IMR-90 (cell line): ENCODE data around the gene RAB26. TPM values are rescaled to one million over a fixed set of nuclear protein-coding genes. Genes with fewer than 3 reads are reported as not detected.
"Not testable (repeated sequence)": the region's sequence is repeated elsewhere in the genome, so short reads cannot be mapped to it uniquely, and the experiment has no call there.

Experiments used
- ATAC-seq: fragments of 200-7000 bp; cut with Tn5 transposase; 2 replicates; pipeline ENCODE4 v1.9.1; 2020; ENCODE audit warnings: low read depth, mild to moderate bottlenecking, moderate library complexity
- BruUV-seq: library from RNA; stranded (reverse); fragments of 400-500 nt; replicated peaks from 2 replicates; lab custom pipeline; 2021; lab: Mats Ljungman, UMichigan
- CTCF ChIA-PET: fragments of 300-600 bp; formaldehyde crosslinking; extraction: SDS; loops from one replicate; lab custom pipeline; 2021; ENCODE audit warnings: antibody characterized with exemption; lab: Yijun Ruan, JAX
- POLR2A ChIA-PET: fragments of 300-600 bp; sonication (Branson Sonifier 250); formaldehyde crosslinking; loops from one replicate; lab custom pipeline; 2022; ENCODE audit warnings: antibody characterized with exemption; ENCODE audit not compliant: unreplicated experiment; lab: Charles Lee
- DNase-seq: peaks from one replicate; pipeline ENCODE4 v3.0.0; 2013
- H2AFZ ChIP-seq: replicated peaks from 2 replicates; pipeline ENCODE3; 2013; ENCODE audit warnings: low read length, mild to moderate bottlenecking; ENCODE audit not compliant: poor library complexity
- H2AK5ac ChIP-seq: 2 replicates; pipeline ENCODE4 v1.6.1; 2013; ENCODE audit warnings: low read depth, low read length, inconsistent platforms
- H2AK9ac ChIP-seq: replicated peaks from 2 replicates; pipeline ENCODE3; 2013; ENCODE audit warnings: mild to moderate bottlenecking, low read depth, low read length, moderate library complexity; ENCODE audit not compliant: poor library complexity
- H2BK120ac ChIP-seq: 2 replicates; pipeline ENCODE4 v1.6.1; 2013; ENCODE audit warnings: low read depth, low read length, inconsistent platforms
- H2BK15ac ChIP-seq: 3 replicates; pipeline ENCODE4 v1.6.1; 2013; ENCODE audit warnings: low read depth, low read length, inconsistent platforms
- H2BK20ac ChIP-seq: 2 replicates; pipeline ENCODE4 v1.6.1; 2013; ENCODE audit warnings: low read depth, mild to moderate bottlenecking, inconsistent platforms, low read length, moderate library complexity
- H2BK5ac ChIP-seq: 2 replicates; pipeline ENCODE4 v1.6.1; 2013; ENCODE audit warnings: mild to moderate bottlenecking, low read depth, low read length, inconsistent platforms; ENCODE audit not compliant: poor library complexity, severe bottlenecking
- H3K14ac ChIP-seq: replicated peaks from 2 replicates; pipeline ENCODE4 v1.6.1; 2013; ENCODE audit warnings: low read depth, low read length, inconsistent platforms
- H3K18ac ChIP-seq: 2 replicates; pipeline ENCODE4 v1.6.1; 2013; ENCODE audit warnings: low read depth, low read length, control low read depth
- H3K23ac ChIP-seq: 2 replicates; pipeline ENCODE4 v1.6.1; 2013; ENCODE audit warnings: low read depth, low read length, inconsistent platforms
- H3K27ac ChIP-seq: 2 replicates; pipeline ENCODE4 v1.5.1; 2013; ENCODE audit warnings: mild to moderate bottlenecking, control low read depth, low read length; ENCODE audit not compliant: insufficient read depth
- H3K27me3 ChIP-seq: 2 replicates; pipeline ENCODE4 v1.6.1; 2013; ENCODE audit warnings: low read length; ENCODE audit not compliant: control insufficient read depth, insufficient read depth
- H3K36me3 ChIP-seq: 2 replicates; pipeline ENCODE4 v1.6.1; 2013; ENCODE audit warnings: low read length, mixed read lengths; ENCODE audit not compliant: control insufficient read depth, insufficient read depth
- H3K4ac ChIP-seq: 2 replicates; pipeline ENCODE4 v1.6.1; 2013; ENCODE audit warnings: low read depth, low read length, inconsistent platforms
- H3K4me1 ChIP-seq: 2 replicates; pipeline ENCODE4 v1.6.1; 2013; ENCODE audit warnings: low read length, mixed read lengths; ENCODE audit not compliant: control insufficient read depth, insufficient read depth
- H3K4me2 ChIP-seq: 2 replicates; pipeline ENCODE4 v1.6.1; 2013; ENCODE audit warnings: low read depth, mild to moderate bottlenecking, control low read depth, low read length, moderate library complexity
- H3K4me3 ChIP-seq: 2 replicates; pipeline ENCODE4 v1.5.1; 2013; ENCODE audit warnings: low read depth, mild to moderate bottlenecking, control low read depth, low read length, moderate library complexity; ENCODE audit not compliant: insufficient read depth
- H3K56ac ChIP-seq: 2 replicates; pipeline ENCODE4 v1.6.1; 2013; ENCODE audit warnings: low read length, inconsistent platforms; ENCODE audit not compliant: insufficient read depth; ENCODE audit errors: extremely low read depth
- H3K79me1 ChIP-seq, 2 experiments: 2 replicates each; pipeline ENCODE4 v1.6.1; 2013; ENCODE audit warnings: low read length in 2 of 2, inconsistent platforms in 1 of 2, low read depth in 1 of 2
- H3K9ac ChIP-seq: 2 replicates; pipeline ENCODE4 v1.6.1; 2013; ENCODE audit warnings: low read depth, low read length, control low read depth
- H3K9me1 ChIP-seq: 2 replicates; pipeline ENCODE4 v1.6.1; 2013; ENCODE audit warnings: low read length, inconsistent platforms; ENCODE audit not compliant: insufficient read depth
- H3K9me3 ChIP-seq: 2 replicates; pipeline ENCODE4 v1.6.1; 2013; ENCODE audit warnings: low read length; ENCODE audit not compliant: control insufficient read depth, insufficient read depth
- H4K20me1 ChIP-seq: 2 replicates; pipeline ENCODE4 v1.6.1; 2013; ENCODE audit warnings: low read length, inconsistent platforms; ENCODE audit not compliant: insufficient read depth
- H4K5ac ChIP-seq: 2 replicates; pipeline ENCODE4 v1.6.1; 2013; ENCODE audit warnings: mild to moderate bottlenecking, low read depth, low read length, control low read depth
- H4K8ac ChIP-seq, 2 experiments: 2 replicates each; pipeline ENCODE4 v1.6.1; 2013; ENCODE audit warnings: low read depth in 2 of 2, low read length in 2 of 2, control low read depth in 1 of 2, inconsistent platforms in 1 of 2
- H4K91ac ChIP-seq: 2 replicates; pipeline ENCODE4 v1.6.1; 2013; ENCODE audit warnings: low read depth, low read length, inconsistent platforms; ENCODE audit not compliant: insufficient read depth
- CTCF ChIP-seq: conservative IDR thresholded peaks from 2 replicates; pipeline ENCODE4 v1.5.1; 2012; ENCODE audit warnings: mild to moderate bottlenecking, low read depth, low read length, improper control_type of control experiment
- RAD21 ChIP-seq: IDR thresholded peaks from 2 replicates; pipeline ENCODE4 v1.6.1; 2012; ENCODE audit warnings: low read length, improper control_type of control experiment
- SMC3 ChIP-seq: fragments of 150-350 bp; IDR thresholded peaks from 2 replicates; pipeline ENCODE4 v1.6.1; 2016; ENCODE audit warnings: low read depth, mild to moderate bottlenecking, antibody characterized with exemption, low read length, moderate library complexity
- WGBS, 2 experiments: methylation state at CpG; one replicate each; pipeline versions ENCODE4 v1.1.5 to v1.1.7; 2013; ENCODE audit warnings: missing lambda C conversion rate in 2 of 2; ENCODE audit not compliant: insufficient read length in 1 of 2; ENCODE audit errors: extremely low coverage in 2 of 2; 5-methylcytosine and 5-hydroxymethylcytosine counted together
- dilution Hi-C: fragments of 300-500 bp; cut with HindIII; formaldehyde crosslinking; loops from one replicate; pipeline ENCODE4 v1.14.3; 2018; ENCODE audit warnings: low sequenced_read_pairs; ENCODE audit not compliant: unreplicated experiment
- in situ Hi-C: fragments of 300-500 bp; cut with MboI; formaldehyde crosslinking; loops from 3 replicates; pipeline ENCODE4 v1.14.3; 2019; ENCODE audit warnings: low sequenced_read_pairs, inconsistent platforms, mixed read lengths
- intact Hi-C: fragments of 100-400 bp; cut with micrococcal nuclease; formaldehyde crosslinking; loops from 2 replicates; pipeline ENCODE4 v1.10.0; 2022
- polyA plus RNA-seq, 3 experiments: library from polyadenylated mRNA; depleted of rRNA; stranded (reverse); fragments of >200 nt; gene quantifications; 2 replicates each; pipeline ENCODE4 v1.2.3, GENCODE V29; 2012; ENCODE audit warnings: low replicate concordance in 1 of 3
- total RNA-seq: library from RNA; depleted of rRNA; stranded (reverse); fragments of >200 nt; gene quantifications from 2 replicates; pipeline ENCODE4 v1.2.3, GENCODE V29; 2012

RAB26 gene
- total and polyA plus RNA-seq, 2 of the 4 experiments (the other 2 are of a cell fraction) = 1.1 to 4.5 TPM

- POLR2A ChIA-PET = interaction anchor here (0.6 kb wide), 1 partner anchor 32 kb away, joined by 5 read pairs; no protein-coding TSS in a partner anchor
- H2BK5ac ChIP-seq, dilution Hi-C loops, H3K4ac ChIP-seq, H3K14ac ChIP-seq, H3K36me3 ChIP-seq, H3K9ac ChIP-seq, H2BK15ac ChIP-seq, H3K4me2 ChIP-seq, in situ Hi-C loops, H3K4me3 ChIP-seq, BruUV-seq, H4K91ac ChIP-seq, H2BK20ac ChIP-seq, H3K9me3 ChIP-seq, H2AFZ ChIP-seq, H2BK120ac ChIP-seq, H4K5ac ChIP-seq, H3K9me1 ChIP-seq, H2AK5ac ChIP-seq, H4K8ac ChIP-seq, H3K23ac ChIP-seq, H3K56ac ChIP-seq, H3K27me3 ChIP-seq, H3K27ac ChIP-seq, H2AK9ac ChIP-seq, H3K18ac ChIP-seq, intact Hi-C loops: not testable (repeated sequence)
- 100% methylated on average over 1 of the region's 9 CpGs; no CpG with 5 or more reads in 1 of the 2 experiments for WGBS, 2 experiments
- Histone ChIP-seq H3K4me1 (peaks cover 25% of the 10 kb centered on the region), H4K20me1 (peaks cover 13% of the 10 kb centered on the region), H3K79me1 (peaks cover 4 to 23% of the 10 kb centered on the region in 2 experiments; a peak in 3 of 4 replicates)
- ATAC-seq = 0 out of 2 replicates have a peak, but pooled peaks have one; percentile 9
- CTCF ChIA-PET = interaction anchor here (0.6 to 1.6 kb wide), 2 partner anchors 19 to 33 kb away, joined by 3 to 7 read pairs; no protein-coding TSS in a partner anchor
- peak; percentile 53 for TF ChIP-seq SMC3
- peak; percentile 58 for TF ChIP-seq RAD21
- peak; percentile 55 for TF ChIP-seq CTCF
- DNase-seq = peak; percentile 54
These were observed 27.1 kb upstream of the RAB26 start for GRCh38 chr16:2121325-2121724.
